ENCODE measurements around the gene MVK. TPM values are rescaled to one million over a fixed set of nuclear protein-coding genes. Genes with fewer than 3 reads are reported as not detected.

The MVK gene
- total RNA-seq, 2 donors from 2014 or later: 12.8 to 22.6 TPM

DNA sequence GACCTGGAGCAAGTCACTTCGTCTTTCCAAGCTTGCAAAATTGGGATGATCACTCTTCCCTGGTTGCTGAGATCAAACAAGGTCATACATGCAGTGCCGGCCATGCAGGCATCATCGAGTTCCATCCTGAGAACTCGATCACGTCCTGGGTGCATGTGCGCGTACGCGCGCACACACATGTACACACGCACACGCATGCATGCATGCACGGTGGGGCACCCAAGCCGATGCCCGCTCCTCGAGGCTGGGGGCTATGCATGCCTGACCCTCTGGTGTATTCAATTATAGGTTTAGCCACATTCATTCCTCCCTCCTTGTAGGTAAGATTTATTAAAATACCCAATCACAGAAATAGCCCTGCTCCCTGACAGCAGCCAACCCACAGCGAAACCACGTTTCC, 26.3 kb upstream of the MVK start:
- Mint-ChIP-seq H3K4me3 (no peak overlapping the region), H3K4me1 (no peaks in the 10 kb centered on the region), H3K27me3 (ENCODE audit: insufficient read depth) (peaks cover 5% of the 10 kb centered on the region), H3K27ac (no peak overlapping the region), H3K36me3 (ENCODE audit: low read depth) (no peaks in the 10 kb centered on the region), H3K9me3 (no peaks in the 10 kb centered on the region)
- 95 to 96% methylated on average over 18 of the region's 18 CpGs for WGBS, 2 experiments (ENCODE audit: insufficient coverage in 1 of 2, insufficient read length in 1 of 2)
- H3K9ac ChIP-seq (ENCODE audit: extremely low read depth, low read length, poor library complexity, severe bottlenecking): no peak overlapping the region
- no peak overlapping the region for H3K4me3 ChIP-seq (ENCODE audit: low read length)
- DNase-seq: no peak
- H3K4me1 ChIP-seq (ENCODE audit: control insufficient read depth, insufficient read depth, low read length): no peaks in the 10 kb centered on the region
- H3K36me3 ChIP-seq (ENCODE audit: control insufficient read depth, insufficient read depth, low read length): no peaks in the 10 kb centered on the region
- TF ChIP-seq, protein P1, sequence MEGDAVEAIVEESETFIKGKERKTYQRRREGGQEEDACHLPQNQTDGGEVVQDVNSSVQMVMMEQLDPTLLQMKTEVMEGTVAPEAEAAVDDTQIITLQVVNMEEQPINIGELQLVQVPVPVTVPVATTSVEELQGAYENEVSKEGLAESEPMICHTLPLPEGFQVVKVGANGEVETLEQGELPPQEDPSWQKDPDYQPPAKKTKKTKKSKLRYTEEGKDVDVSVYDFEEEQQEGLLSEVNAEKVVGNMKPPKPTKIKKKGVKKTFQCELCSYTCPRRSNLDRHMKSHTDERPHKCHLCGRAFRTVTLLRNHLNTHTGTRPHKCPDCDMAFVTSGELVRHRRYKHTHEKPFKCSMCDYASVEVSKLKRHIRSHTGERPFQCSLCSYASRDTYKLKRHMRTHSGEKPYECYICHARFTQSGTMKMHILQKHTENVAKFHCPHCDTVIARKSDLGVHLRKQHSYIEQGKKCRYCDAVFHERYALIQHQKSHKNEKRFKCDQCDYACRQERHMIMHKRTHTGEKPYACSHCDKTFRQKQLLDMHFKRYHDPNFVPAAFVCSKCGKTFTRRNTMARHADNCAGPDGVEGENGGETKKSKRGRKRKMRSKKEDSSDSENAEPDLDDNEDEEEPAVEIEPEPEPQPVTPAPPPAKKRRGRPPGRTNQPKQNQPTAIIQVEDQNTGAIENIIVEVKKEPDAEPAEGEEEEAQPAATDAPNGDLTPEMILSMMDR (conservative IDR thresholded peaks at IDR 0.05): no peak
- no peak overlapping the region for H3K27ac ChIP-seq (ENCODE audit: low read depth, low read length)
- no peaks in the 10 kb centered on the region for H3K27me3 ChIP-seq (ENCODE audit: control insufficient read depth, insufficient read depth, low read length, poor library complexity, severe bottlenecking)
- H3K9me3 ChIP-seq (ENCODE audit: control insufficient read depth, low read length): no peaks in the 10 kb centered on the region

DNA sequence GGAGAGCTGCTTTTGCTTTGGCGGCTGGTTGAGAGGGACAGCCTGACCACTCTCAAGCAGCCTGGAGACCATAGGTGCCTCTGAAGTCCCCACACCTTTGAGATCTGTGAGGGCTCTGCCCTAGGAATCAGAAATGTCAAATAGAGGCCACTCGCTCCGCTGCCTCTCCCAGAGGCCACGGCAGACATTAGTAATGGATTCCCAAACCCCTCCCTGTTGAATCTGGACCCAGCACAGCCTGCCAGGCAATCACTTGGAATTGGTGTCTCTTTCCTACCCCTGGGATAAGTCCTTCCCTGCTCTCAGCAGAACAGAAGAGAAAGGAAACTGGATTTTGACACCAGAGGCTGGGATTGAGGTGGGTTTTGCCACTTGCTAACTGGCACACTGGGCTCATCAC, 25.3 kb upstream of the MVK start:
- peaks cover 5% of the 10 kb centered on the region for H3K27me3 Mint-ChIP-seq (ENCODE audit: insufficient read depth)
- 74 to 75% methylated on average over 4 of the region's 4 CpGs for WGBS, 2 experiments (ENCODE audit: insufficient coverage in 1 of 2, insufficient read length in 1 of 2)
- Histone ChIP-seq H3K36me3 (ENCODE audit: control insufficient read depth, insufficient read depth, low read length) (no peaks in the 10 kb centered on the region), H3K4me3 (ENCODE audit: low read length) (no peak overlapping the region), H3K4me1 (ENCODE audit: control insufficient read depth, insufficient read depth, low read length) (no peaks in the 10 kb centered on the region), H3K9ac (ENCODE audit: extremely low read depth, low read length, poor library complexity, severe bottlenecking) (no peak overlapping the region), H3K27me3 (ENCODE audit: control insufficient read depth, insufficient read depth, low read length, poor library complexity, severe bottlenecking) (no peaks in the 10 kb centered on the region), H3K27ac (ENCODE audit: low read depth, low read length) (no peak overlapping the region), H3K9me3 (ENCODE audit: control insufficient read depth, low read length) (no peaks in the 10 kb centered on the region)
- H3K9me3 Mint-ChIP-seq: no peaks in the 10 kb centered on the region
- no peak for DNase-seq
- TF ChIP-seq, protein P1 (conservative IDR thresholded peaks at IDR 0.05): no peak
- H3K4me3 Mint-ChIP-seq: no peak overlapping the region
- no peak overlapping the region for H3K27ac Mint-ChIP-seq
- H3K4me1 Mint-ChIP-seq: no peaks in the 10 kb centered on the region
- H3K36me3 Mint-ChIP-seq (ENCODE audit: low read depth): no peaks in the 10 kb centered on the region

DNA sequence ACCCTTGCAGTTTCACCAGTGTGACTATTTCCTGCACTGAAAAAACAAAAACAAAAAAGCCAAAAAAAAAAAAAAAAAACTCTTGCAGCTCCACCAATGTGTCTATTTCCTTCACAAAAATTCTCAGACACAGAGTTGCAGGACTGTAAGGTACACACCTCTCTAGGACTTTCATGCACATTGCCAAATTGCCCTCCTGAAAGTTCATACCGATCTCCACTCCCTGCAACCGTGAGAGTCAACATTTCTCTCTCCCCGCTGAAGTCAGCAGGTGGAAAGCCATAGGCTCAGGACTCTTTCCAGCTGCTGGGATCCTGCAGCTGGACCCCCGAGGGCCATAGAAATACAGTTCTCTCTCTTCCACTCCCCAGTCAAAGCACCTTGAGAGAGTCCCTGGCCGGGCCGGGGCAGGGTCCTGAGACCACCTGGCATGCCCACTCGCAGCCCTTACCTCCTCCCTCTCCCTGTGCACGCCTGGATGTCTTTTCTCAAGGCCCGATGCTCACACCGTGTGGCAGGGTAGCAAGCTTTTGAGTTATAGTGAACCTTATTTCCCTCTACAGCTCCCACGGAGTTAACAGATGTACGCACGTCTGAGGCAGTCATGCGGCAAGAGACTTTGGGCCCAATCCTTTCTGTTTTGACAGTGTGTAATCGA, 23.9 kb upstream of the MVK start:
- no peak overlapping the region for H3K27ac Mint-ChIP-seq
- H3K4me1 Mint-ChIP-seq: no peaks in the 10 kb centered on the region
- WGBS, 2 experiments (ENCODE audit: insufficient coverage in 1 of 2, insufficient read length in 1 of 2): 86 to 92% methylated on average over 12 to 15 of the region's 15 CpGs
- no peaks in the 10 kb centered on the region for H3K9me3 ChIP-seq (ENCODE audit: control insufficient read depth, low read length)
- no peak overlapping the region for H3K4me3 Mint-ChIP-seq
- H3K4me3 ChIP-seq (ENCODE audit: low read length): no peak overlapping the region
- H3K36me3 Mint-ChIP-seq (ENCODE audit: low read depth): no peaks in the 10 kb centered on the region
- DNase-seq: no peak
- H3K36me3 ChIP-seq (ENCODE audit: control insufficient read depth, insufficient read depth, low read length): no peaks in the 10 kb centered on the region
- TF ChIP-seq, protein P1 (conservative IDR thresholded peaks at IDR 0.05): no peak
- no peak overlapping the region for H3K9ac ChIP-seq (ENCODE audit: extremely low read depth, low read length, poor library complexity, severe bottlenecking)
- no peak overlapping the region for H3K27ac ChIP-seq (ENCODE audit: low read depth, low read length)
- H3K27me3 Mint-ChIP-seq (ENCODE audit: insufficient read depth): peaks cover 7% of the 10 kb centered on the region
- H3K9me3 Mint-ChIP-seq: no peaks in the 10 kb centered on the region
- H3K4me1 ChIP-seq (ENCODE audit: control insufficient read depth, insufficient read depth, low read length): no peaks in the 10 kb centered on the region
- no peaks in the 10 kb centered on the region for H3K27me3 ChIP-seq (ENCODE audit: control insufficient read depth, insufficient read depth, low read length, poor library complexity, severe bottlenecking)

All from endodermal cell (in vitro differentiated cells).